HL-60 (cell line): ENCODE measurements around the gene PFDN4.
A peak's percentile ranks its signal among the peaks of the same experiment; 100 is the strongest.

Experiments
- DNase-seq, 2 experiments: peaks; one replicate each; pipeline ENCODE4 v3.0.0-alpha.2; 2010 to 2020; ENCODE audit warnings: low read depth in 1 of 2, low spot score in 1 of 2
- H3K27ac ChIP-seq: fragments of 250-450 bp; sonication (Bioruptor Pico); replicated peaks from 2 replicates; pipeline ENCODE4 v1.5.1; 2020; ENCODE audit warnings: mild to moderate bottlenecking, moderate library complexity
- H3K27me3 ChIP-seq: fragments of 250-450 bp; sonication (Bioruptor Pico); 2 replicates; pipeline ENCODE4 v1.5.1; 2021; ENCODE audit warnings: mild to moderate bottlenecking, moderate library complexity; ENCODE audit not compliant: insufficient read depth, poor library complexity, severe bottlenecking
- H3K4me3 ChIP-seq: replicated peaks from 2 replicates; pipeline ENCODE4 v1.5.1; 2011; ENCODE audit warnings: mild to moderate bottlenecking, control low read depth, low read length; ENCODE audit not compliant: insufficient read depth
- GABPA ChIP-seq: IDR thresholded peaks from 2 replicates; pipeline ENCODE4 v1.6.1; 2012; ENCODE audit warnings: low read depth
- POLR2AphosphoS5 ChIP-seq: IDR thresholded peaks from 2 replicates; pipeline ENCODE4 v1.6.1; 2012; ENCODE audit warnings: low read depth
- REST ChIP-seq: IDR thresholded peaks from 2 replicates; pipeline ENCODE4 v1.6.1; 2012; ENCODE audit warnings: low read depth; ENCODE audit not compliant: insufficient replicate concordance
- SPI1 ChIP-seq: IDR thresholded peaks from 2 replicates; pipeline ENCODE4 v1.6.1; 2012; ENCODE audit warnings: low read depth, mild to moderate bottlenecking, borderline replicate concordance
- TF ChIP-seq, protein P1 (sequence below): IDR thresholded peaks from one replicate; pipeline ENCODE4 v1.5.1; 2011; ENCODE audit warnings: low read length, control low read depth, inconsistent platforms; ENCODE audit not compliant: insufficient read depth

The PFDN4 gene

DNA sequence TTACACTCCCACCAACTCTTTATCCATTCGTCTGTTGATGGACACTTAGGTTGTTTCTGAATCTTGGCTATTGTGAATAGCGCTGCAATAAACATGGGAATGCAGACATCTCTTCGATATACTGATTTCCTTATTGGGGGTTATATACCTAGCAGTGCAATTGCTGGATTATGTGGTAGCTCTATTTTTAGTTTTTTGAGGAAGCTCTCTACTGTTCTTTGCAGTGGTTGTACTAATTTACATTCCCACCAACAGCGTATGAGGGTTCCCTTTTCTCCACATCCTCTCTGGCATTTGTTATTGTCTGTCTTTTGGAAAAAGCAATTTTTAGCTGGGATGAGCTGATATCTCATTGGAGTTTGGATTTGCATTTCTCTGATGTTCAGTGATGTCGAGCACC lies 4.6 kb upstream of the PFDN4 start:
- no peaks in the 10 kb centered on the region for H3K27me3 ChIP-seq
- DNase-seq: no peak
- no peak overlapping the region for H3K4me3 ChIP-seq
- TF ChIP-seq SPI1: peak; percentile 38; the same call in 1 of the 2 replicates
- no peak for TF ChIP-seq POLR2AphosphoS5
- H3K27ac ChIP-seq: no peak overlapping the region

GRCh38 chr20:54204063-54204462 lies 3.8 kb upstream of the PFDN4 start:
- H3K27me3 ChIP-seq: no peaks in the 10 kb centered on the region
- TF ChIP-seq POLR2AphosphoS5: no peak
- TF ChIP-seq REST: no peak
- no peak for TF ChIP-seq SPI1
- TF ChIP-seq, protein P1, sequence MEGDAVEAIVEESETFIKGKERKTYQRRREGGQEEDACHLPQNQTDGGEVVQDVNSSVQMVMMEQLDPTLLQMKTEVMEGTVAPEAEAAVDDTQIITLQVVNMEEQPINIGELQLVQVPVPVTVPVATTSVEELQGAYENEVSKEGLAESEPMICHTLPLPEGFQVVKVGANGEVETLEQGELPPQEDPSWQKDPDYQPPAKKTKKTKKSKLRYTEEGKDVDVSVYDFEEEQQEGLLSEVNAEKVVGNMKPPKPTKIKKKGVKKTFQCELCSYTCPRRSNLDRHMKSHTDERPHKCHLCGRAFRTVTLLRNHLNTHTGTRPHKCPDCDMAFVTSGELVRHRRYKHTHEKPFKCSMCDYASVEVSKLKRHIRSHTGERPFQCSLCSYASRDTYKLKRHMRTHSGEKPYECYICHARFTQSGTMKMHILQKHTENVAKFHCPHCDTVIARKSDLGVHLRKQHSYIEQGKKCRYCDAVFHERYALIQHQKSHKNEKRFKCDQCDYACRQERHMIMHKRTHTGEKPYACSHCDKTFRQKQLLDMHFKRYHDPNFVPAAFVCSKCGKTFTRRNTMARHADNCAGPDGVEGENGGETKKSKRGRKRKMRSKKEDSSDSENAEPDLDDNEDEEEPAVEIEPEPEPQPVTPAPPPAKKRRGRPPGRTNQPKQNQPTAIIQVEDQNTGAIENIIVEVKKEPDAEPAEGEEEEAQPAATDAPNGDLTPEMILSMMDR: no peak
- no peak for TF ChIP-seq GABPA
- no peak overlapping the region for H3K4me3 ChIP-seq
- no peak overlapping the region for H3K27ac ChIP-seq
- no peak for DNase-seq

DNA sequence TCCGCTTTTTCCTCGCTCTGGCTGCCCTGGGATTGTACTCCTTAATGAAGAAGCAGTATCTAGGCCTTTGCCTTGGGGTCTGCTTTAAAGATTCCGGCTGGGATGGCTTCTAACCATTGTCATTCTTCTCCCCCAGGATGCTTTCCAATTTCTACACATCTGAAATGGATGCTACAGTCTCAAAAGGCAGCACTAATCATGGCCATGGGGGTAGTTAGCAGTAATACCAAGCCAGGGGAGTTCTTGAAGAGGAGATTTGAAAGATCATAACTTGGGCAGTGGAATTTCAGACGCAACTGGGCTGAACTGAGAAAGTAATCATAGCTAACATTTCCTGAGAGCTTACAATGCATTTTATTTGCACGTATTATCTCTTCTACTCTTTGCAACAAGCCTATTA lies 3.4 kb upstream of the PFDN4 start:
- Histone ChIP-seq H3K27ac (no peak overlapping the region), H3K27me3 (no peaks in the 10 kb centered on the region), H3K4me3 (no peak overlapping the region)
- no peak for DNase-seq
- TF ChIP-seq GABPA (no peak), SPI1 (no peak), POLR2AphosphoS5 (no peak), REST (no peak)
- TF ChIP-seq, protein P1: no peak

GRCh38 chr20:54205450-54205849 lies 2.4 kb upstream of the PFDN4 start:
- TF ChIP-seq SPI1 (no peak), GABPA (no peak), POLR2AphosphoS5 (no peak), REST (no peak)
- TF ChIP-seq, protein P1: no peak
- H3K4me3 ChIP-seq: no peak overlapping the region
- no peaks in the 10 kb centered on the region for H3K27me3 ChIP-seq
- DNase-seq: no peak
- H3K27ac ChIP-seq: no peak overlapping the region
